22Rv1 (cell line): ENCODE results near the gene KIF23.

ENCODE experiments used
- H3K27ac ChIP-seq: fragments of 450-650 bp; 2 replicates; pipeline ENCODE4 v1.5.1; 2017
- CTCF ChIP-seq: fragments of 450-650 bp; IDR thresholded peaks from 2 replicates; pipeline ENCODE4 v1.5.1; 2017; ENCODE audit warnings: mild to moderate bottlenecking
- ZFX ChIP-seq: fragments of 450-650 bp; IDR thresholded peaks from 2 replicates; pipeline ENCODE4 v1.6.1; 2017; ENCODE audit warnings: antibody characterized with exemption, borderline replicate concordance

Gene KIF23

GRCh38 chr15:69389426-69389825 is 24.7 kb upstream of the KIF23 start:
- H3K27ac ChIP-seq = peak overlapping the region; percentile 67
- TF ChIP-seq CTCF (no peak), ZFX (no peak)

DNA sequence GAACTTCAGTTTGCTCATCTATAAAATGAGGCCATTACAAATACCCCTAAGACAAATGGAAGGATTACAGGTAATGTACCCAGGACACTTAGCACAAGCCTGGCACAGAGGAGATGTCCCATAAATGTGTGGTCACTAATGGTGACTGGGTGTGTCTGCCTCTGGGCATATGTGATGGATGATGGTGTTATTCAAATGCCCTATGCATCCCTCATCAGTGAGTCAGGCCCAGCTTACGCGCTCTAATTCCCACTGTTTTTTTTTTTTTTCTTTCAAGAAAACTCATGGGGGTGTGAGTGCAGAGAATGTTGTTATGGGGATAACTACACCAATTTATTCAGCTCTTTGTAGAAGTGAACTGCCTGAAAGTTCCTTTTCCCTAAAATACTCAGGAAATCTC is 23.6 kb upstream of the KIF23 start:
- H3K27ac ChIP-seq = peak overlapping the region; percentile 67
- no peak for TF ChIP-seq CTCF
- TF ChIP-seq ZFX = no peak

DNA sequence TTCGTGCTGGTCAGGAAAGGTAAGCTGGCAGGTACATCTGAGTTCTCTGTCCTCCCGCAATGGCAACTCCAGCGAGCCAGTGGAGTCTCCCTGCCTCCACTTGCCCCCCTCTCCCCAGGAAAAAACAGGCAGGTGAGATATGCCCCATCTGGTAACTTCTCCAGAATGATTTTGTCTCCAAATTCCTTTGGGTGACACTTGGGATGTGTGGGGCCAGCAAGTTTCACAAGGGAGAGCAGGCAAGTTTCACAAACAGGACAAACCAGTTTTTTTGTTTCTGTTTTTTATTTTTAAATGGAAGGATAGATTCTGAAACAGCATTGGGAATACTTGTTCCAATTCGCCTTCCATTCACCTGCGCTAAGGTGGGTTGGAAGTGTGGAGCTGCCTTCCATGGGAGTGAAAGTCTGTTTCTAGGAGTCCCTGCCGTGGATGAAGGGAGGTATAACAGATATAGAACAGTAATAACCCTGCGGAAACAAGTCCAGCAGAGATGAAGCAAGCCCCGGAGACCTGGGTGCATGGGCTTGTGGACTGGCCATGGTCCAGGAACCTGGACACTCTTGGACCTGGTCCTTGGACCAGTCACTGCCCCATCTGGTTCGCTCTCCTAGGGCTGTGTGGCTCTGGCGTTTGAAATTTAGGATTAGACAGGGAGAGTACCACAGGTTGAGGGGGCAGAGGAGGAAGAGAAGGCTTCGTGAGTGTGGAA is 22.9 kb upstream of the KIF23 start:
- TF ChIP-seq ZFX = no peak
- H3K27ac ChIP-seq = peak overlapping the region; percentile 67

DNA sequence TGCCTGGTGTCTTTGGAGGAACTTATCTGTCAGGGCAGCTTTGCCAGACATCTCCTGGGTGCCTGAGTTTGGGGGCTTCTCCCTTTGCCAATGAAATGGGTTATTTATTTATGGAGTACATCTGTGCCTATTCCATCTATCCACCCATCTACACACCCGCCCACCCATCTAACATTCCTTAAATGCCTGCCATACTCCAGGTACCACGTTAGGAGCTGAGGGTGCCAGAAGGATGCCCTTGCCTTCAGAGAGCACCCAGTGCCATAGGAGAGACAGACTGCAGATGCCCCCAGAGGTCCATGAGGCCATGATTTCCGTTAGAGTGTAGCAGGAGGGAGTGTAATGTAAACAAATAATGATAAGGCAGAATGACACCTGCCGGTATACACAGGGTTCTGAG is 21.8 kb upstream of the KIF23 start:
- no peak for TF ChIP-seq ZFX
- TF ChIP-seq CTCF = no peak
- H3K27ac ChIP-seq = no peak overlapping the region

- no peak overlapping the region for H3K27ac ChIP-seq
- no peak for TF ChIP-seq CTCF
- no peak for TF ChIP-seq ZFX
Measured at GRCh38 chr15:69393831-69394491, 20.2 kb upstream of the KIF23 start.

- H3K27ac ChIP-seq = no peak overlapping the region
- TF ChIP-seq CTCF (peak; percentile 97), ZFX (no peak)
Measured at GRCh38 chr15:69394556-69395282, 19.4 kb upstream of the KIF23 start.

- no peak for TF ChIP-seq CTCF
- TF ChIP-seq ZFX = no peak
- no peak overlapping the region for H3K27ac ChIP-seq
Measured at GRCh38 chr15:69395460-69395859, 18.7 kb upstream of the KIF23 start.
